Esophagus squamous epithelium (tissue), 5 donors: Measurements from ENCODE around the gene TTLL3. TPM values are rescaled to one million over a fixed set of nuclear protein-coding genes. Genes with fewer than 3 reads are reported as not detected.
"Not testable (repeated sequence)": the region's sequence is repeated elsewhere in the genome, so short reads cannot be mapped to it uniquely, and the experiment has no call there.

ENCODE experiments used
- DNase-seq: peaks from one replicate; lab custom pipeline; 2025; lab: John Stamatoyannopoulos, UW
- H3K27ac ChIP-seq, 4 donors: fragments of 200-600 bp; sonication (generic); one replicate each; pipeline ENCODE4 v1.5.1; 2016 to 2019; ENCODE audit warnings: mild to moderate bottlenecking in 1 of 4
- H3K27me3 ChIP-seq, 4 donors: fragments of 200-600 bp; sonication (generic); 1 replicate in 3 of 4; 2 replicates in 1 of 4; pipeline versions ENCODE4 v1.5.1 to v1.6.0; 2017 to 2021; ENCODE audit warnings: antibody characterized with exemption in 1 of 4
- H3K36me3 ChIP-seq, 3 donors: fragments of 200-600 bp; sonication (generic); one replicate each; pipeline ENCODE4 v1.5.1; 2016 to 2019
- H3K4me1 ChIP-seq, 3 donors: fragments of 200-600 bp; sonication (generic); one replicate each; pipeline ENCODE4 v1.5.1; 2017 to 2019
- H3K4me3 ChIP-seq, 4 donors: fragments of 200-600 bp; sonication (generic); 1 replicate in 3 of 4; 2 replicates in 1 of 4; pipeline ENCODE4 v1.5.1; 2016 to 2019; ENCODE audit warnings: mild to moderate bottlenecking in 2 of 4, moderate library complexity in 1 of 4
- H3K9me3 ChIP-seq, 3 donors: fragments of 200-600 bp; sonication (generic); one replicate each; pipeline ENCODE4 v1.5.1; 2016 to 2019
- POLR2A ChIP-seq, 4 donors: fragments of 450-650 bp; IDR thresholded peaks; one replicate each; pipeline ENCODE4 v1.6.1; 2017; ENCODE audit warnings: antibody characterized with exemption in 4 of 4, mild to moderate bottlenecking in 4 of 4, moderate library complexity in 3 of 4
- WGBS, 2 donors: methylation state at CpG; one replicate each; pipeline ENCODE4 v1.1.5; 2018; 5-methylcytosine and 5-hydroxymethylcytosine counted together
- intact Hi-C: fragments of 100-400 bp; cut with DNase I; formaldehyde crosslinking; loops from one replicate; pipeline ENCODE4 v1.15.0; 2022
- total RNA-seq, 4 donors: library from RNA; depleted of rRNA; stranded (reverse); fragments of >200 nt; gene quantifications; one replicate each; pipeline ENCODE4 v1.1.0, GENCODE V29; 2016
- TF ChIP-seq, protein P1 (sequence below), 6 experiments: fragments of 450-650 bp in 4 of 6; fragments of 200-600 bp in 2 of 6; sonication (generic) in 2 of 6; IDR thresholded peaks; one replicate each; pipeline ENCODE4 v1.5.1; 2016 to 2019; ENCODE audit warnings: antibody characterized with exemption in 6 of 6, mild to moderate bottlenecking in 4 of 6, moderate library complexity in 4 of 6
- donor health status: DM: yes; HTN: yes; CAD: no.

TTLL3 gene
- total RNA-seq, 4 donors from 2014 or later, result 7.6 to 29.2 (median 10.2) TPM

DNA sequence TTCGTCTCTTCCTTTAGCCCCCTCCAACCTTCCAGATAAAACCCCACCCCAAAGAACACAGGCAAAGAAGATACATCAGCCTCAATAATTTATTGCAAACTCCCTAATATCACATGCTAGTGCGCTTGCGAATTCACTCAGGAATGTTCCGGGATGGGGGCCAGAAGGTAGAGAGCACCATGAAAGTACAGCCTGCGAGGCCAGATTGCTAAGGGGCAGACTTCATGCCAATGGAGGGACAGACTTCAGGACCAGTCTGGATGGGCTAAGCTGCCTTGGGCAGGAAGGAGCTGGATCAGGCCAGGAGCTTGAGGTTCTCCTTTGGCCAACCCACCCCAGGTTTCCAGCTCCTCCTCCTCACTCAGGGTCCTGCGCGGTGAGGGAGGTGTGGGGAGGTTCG lies 56.6 kb downstream of the TTLL3 start:
- peaks cover 0 to 20% (median 0%) of the 10 kb centered on the region in 4 donors for H3K27me3 ChIP-seq
- peak overlapping the region; percentile 34 to 81 (median 78) for H3K27ac ChIP-seq
- H3K4me3 ChIP-seq, result no peak overlapping the region
- 92 to 93% methylated on average over 3 to 7 of the region's 8 CpGs for WGBS, 2 donors
- no peaks in the 10 kb centered on the region for H3K9me3 ChIP-seq
- H3K36me3 ChIP-seq, result no peaks in the 10 kb centered on the region
- no peak for DNase-seq
- peaks cover 10 to 34% (median 14%) of the 10 kb centered on the region in 3 donors for H3K4me1 ChIP-seq
- TF ChIP-seq, protein P1, sequence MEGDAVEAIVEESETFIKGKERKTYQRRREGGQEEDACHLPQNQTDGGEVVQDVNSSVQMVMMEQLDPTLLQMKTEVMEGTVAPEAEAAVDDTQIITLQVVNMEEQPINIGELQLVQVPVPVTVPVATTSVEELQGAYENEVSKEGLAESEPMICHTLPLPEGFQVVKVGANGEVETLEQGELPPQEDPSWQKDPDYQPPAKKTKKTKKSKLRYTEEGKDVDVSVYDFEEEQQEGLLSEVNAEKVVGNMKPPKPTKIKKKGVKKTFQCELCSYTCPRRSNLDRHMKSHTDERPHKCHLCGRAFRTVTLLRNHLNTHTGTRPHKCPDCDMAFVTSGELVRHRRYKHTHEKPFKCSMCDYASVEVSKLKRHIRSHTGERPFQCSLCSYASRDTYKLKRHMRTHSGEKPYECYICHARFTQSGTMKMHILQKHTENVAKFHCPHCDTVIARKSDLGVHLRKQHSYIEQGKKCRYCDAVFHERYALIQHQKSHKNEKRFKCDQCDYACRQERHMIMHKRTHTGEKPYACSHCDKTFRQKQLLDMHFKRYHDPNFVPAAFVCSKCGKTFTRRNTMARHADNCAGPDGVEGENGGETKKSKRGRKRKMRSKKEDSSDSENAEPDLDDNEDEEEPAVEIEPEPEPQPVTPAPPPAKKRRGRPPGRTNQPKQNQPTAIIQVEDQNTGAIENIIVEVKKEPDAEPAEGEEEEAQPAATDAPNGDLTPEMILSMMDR (IDR thresholded peaks at IDR 0.05), result no peak
- no peak for TF ChIP-seq POLR2A (IDR thresholded peaks at IDR 0.05)
- intact Hi-C loops, result no loop called here

DNA sequence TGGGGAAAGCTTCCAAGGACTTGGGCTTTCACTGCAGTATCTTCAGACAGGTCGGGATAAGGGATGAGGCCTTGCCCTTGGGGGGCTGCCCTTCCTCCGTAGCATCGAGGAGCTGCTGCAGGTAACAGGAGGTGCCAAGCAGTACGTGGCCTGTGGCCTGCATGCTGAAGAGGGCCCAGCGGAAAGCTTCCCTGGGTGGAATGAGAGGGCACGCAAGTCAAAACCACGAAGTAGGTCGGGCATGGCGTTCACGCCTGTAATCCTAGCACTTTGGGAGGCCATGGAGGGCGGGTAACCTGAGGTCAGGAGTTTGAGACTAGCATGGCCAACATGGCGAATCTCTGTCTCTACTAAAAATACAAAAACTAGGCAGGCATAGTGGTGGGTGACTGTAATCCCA lies 57.0 kb downstream of the TTLL3 start:
- 80 to 89% methylated on average over 6 to 12 of the region's 12 CpGs for WGBS, 2 donors
- no peaks in the 10 kb centered on the region for H3K36me3 ChIP-seq
- H3K4me3 ChIP-seq, result no peak overlapping the region
- H3K27ac ChIP-seq, result peak overlapping the region; percentile 34 to 81 (median 78)
- H3K4me1 ChIP-seq, result peaks cover 10 to 34% (median 14%) of the 10 kb centered on the region in 3 donors
- intact Hi-C loops, result no loop called here
- H3K9me3 ChIP-seq, result no peaks in the 10 kb centered on the region
- TF ChIP-seq, protein P1 (IDR thresholded peaks at IDR 0.05), result no peak
- TF ChIP-seq POLR2A (IDR thresholded peaks at IDR 0.05), result no peak
- H3K27me3 ChIP-seq, result peaks cover 0 to 16% (median 0%) of the 10 kb centered on the region in 4 donors
- DNase-seq, result no peak

DNA sequence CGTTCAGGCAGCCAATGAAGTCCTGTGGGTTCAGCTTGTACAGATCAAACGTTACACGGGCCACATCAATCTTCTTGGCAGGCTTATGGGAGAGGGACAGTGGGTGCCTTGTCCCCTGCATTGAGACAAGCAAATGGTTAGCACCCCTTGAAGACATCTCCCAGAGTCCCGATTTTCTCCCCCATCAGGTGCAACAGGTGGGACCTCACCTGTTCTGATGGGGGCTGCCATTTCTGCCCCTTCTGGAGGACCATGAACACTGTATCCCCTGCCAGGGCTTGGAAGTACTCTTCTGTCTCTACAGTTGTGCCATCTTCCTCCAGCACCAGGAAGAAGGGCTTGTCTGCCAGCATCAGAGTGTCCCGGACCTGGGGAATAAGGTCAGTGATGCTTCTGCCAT lies 59.9 kb downstream of the TTLL3 start:
- intact Hi-C loops, result no loop called here
- WGBS, 2 donors, result 75% methylated on average over 2 of the region's 5 CpGs; no CpG with 5 or more reads in 1 of the 2 donors
- Histone ChIP-seq H3K9me3 (no peaks in the 10 kb centered on the region), H3K4me1 (peaks cover 0 to 6% (median 0%) of the 10 kb centered on the region in 3 donors), H3K36me3 (no peaks in the 10 kb centered on the region), H3K4me3 (no peak overlapping the region), H3K27me3 (no peaks in the 10 kb centered on the region), H3K27ac (no peak overlapping the region)
- no peak for DNase-seq
- TF ChIP-seq POLR2A (IDR thresholded peaks at IDR 0.05), result no peak
- TF ChIP-seq, protein P1 (IDR thresholded peaks at IDR 0.05), result no peak

DNA sequence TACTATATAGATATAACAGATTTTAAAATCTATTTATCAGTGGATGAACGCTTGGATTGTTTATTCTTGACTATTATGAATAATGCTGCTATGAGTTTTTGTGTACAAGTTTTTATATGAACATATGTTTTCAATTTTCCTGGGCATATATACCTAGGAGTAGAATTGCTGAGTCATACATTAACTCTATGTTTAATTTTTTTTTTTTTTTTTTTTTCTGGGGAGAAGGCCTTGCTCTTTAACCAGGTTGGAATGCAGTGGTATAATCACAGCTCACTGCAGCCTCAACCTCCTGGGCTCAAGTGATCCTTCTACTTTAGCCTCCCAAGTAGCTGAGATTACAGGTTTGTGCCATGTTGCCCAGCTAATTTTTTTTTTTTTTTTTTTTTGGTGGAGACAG lies 60.9 kb downstream of the TTLL3 start:
- intact Hi-C loops, result no loop called here
- no peak overlapping the region for H3K27ac ChIP-seq
- 45 to 70% methylated on average over 1 of the region's 1 CpG for WGBS, 2 donors
- no peaks in the 10 kb centered on the region for H3K27me3 ChIP-seq
- no peak for TF ChIP-seq POLR2A (IDR thresholded peaks at IDR 0.05)
- TF ChIP-seq, protein P1 (IDR thresholded peaks at IDR 0.05), result no peak
- no peaks in the 10 kb centered on the region for H3K4me1 ChIP-seq
- DNase-seq, result no peak
- H3K9me3 ChIP-seq, result no peaks in the 10 kb centered on the region
- H3K4me3 ChIP-seq, result no peak overlapping the region
- H3K36me3 ChIP-seq, result no peaks in the 10 kb centered on the region

DNA sequence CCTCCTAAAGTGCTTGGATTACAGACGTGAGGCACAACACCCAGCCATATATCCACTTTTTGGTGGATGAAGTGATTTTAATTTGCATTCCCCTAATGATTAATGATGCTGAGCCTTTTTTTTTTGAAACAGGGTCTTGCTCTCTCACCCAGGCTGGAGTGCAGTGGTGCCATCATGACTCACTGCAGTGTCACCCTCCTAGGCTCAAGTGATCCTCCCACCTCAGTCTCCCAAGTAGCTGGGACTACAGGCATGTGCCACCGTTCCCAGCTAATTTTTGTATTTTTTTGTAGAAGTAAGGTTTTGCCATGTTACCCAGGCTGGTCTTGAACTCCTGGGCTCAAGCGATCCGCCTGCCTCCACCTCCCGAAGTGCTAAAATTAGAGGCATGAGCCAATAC lies 62.0 kb downstream of the TTLL3 start:
- DNase-seq, H3K9me3 ChIP-seq, intact Hi-C loops, H3K27ac ChIP-seq, H3K4me3 ChIP-seq, H3K4me1 ChIP-seq, H3K27me3 ChIP-seq, H3K36me3 ChIP-seq: not testable (repeated sequence)
- WGBS, 2 donors, result 93 to 95% methylated on average over 5 of the region's 5 CpGs

DNA sequence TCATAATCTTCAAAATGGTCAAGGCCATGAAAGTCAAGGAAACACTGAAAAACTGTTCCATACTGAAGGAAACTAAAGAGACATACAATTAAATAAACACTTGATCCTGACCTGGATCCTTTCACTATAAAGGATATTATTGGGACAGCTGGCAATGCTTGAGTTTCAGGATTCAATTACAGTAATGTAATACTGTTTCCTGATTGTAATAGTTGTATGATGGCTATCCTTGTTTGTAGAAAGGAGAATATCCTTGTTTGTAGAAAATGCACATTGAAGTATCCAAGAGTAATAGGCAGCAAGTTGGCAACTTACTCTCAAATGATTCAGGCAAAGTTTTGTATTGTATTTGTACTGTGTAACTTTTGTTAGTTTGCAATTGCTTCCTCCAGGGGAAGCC lies 65.4 kb downstream of the TTLL3 start:
- TF ChIP-seq POLR2A (IDR thresholded peaks at IDR 0.05), result no peak
- TF ChIP-seq, protein P1 (IDR thresholded peaks at IDR 0.05), result no peak
- no peak for DNase-seq
- intact Hi-C loops, result no loop called here
- no peaks in the 10 kb centered on the region for H3K36me3 ChIP-seq
- H3K4me3 ChIP-seq, result no peak overlapping the region
- H3K27ac ChIP-seq, result no peak overlapping the region
- no peaks in the 10 kb centered on the region for H3K4me1 ChIP-seq
- no peaks in the 10 kb centered on the region for H3K9me3 ChIP-seq
- H3K27me3 ChIP-seq, result no peaks in the 10 kb centered on the region

DNA sequence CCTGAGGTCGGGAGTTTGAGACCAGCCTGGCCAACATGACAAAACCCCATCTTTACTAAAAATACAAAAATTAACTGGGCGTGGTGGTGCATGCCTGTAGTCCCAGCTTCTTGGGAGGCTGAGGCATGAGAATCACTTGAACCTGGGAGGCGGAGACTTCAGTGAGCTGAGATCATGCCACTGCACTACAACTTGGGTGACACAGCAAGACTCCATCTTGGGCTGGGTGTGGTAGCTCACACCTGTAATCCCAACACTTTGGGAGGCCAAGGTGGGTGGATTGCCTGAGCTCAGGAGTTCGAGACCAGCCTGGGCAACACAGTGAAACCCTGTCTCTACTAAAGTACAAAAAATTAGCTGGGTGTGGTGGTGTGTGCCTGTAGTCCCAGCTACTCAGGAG lies 66.2 kb downstream of the TTLL3 start:
- H3K9me3 ChIP-seq, H3K4me1 ChIP-seq, H3K27me3 ChIP-seq, H3K36me3 ChIP-seq, H3K4me3 ChIP-seq, DNase-seq, intact Hi-C loops, H3K27ac ChIP-seq: not testable (repeated sequence)
- WGBS, 2 donors, result 63 to 85% methylated on average over 2 to 3 of the region's 4 CpGs
